Fibroblast of peridontal ligament (primary cell): ENCODE measurements around the gene DRAXIN.

Experiments used
- DNase-seq: peaks from one replicate; pipeline ENCODE4 v3.0.0-alpha.2; 2010; ENCODE audit errors: extremely low read depth

DRAXIN gene

DNA sequence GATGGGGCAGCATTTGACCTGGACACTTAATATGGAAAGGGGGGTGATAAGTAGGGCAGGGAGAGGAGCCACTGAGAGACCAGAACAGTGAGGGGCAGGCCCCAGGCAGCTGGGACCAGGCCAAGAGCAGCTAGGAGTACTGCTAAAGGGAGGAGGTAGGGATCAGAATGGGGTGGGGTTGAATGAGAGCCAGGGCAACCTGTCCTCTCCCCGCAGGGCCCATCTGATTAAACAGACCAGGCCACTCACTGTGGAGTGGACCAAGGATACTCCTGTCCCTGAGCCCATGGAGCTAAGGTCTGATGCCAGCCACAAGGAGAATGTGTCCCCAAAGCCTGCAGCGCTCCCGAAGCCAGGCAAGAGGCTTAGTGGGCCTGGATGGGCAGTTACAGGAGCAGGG is 72.6 kb downstream of the DRAXIN start:
- no peak for DNase-seq

DNA sequence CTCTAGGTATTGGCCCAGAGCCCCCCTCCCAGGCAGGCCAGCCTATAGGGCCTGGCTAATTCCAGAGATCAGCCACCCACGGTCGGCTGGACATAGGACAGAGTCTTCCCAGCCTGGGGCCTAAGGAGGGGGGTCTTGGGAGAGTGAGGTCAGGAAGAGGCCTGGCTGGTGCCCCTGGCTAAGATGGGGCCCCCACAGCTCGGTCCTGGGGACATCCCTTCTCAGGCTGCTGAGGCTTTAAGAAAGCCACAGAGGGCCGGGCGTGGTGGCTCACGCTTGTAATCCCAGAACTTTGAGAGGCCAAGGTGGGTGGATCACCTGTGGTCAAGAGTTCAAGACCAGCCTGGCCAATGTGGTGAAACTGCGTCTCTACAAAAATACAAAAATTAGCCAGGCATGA is 73.0 kb downstream of the DRAXIN start:
- no peak for DNase-seq

DNA sequence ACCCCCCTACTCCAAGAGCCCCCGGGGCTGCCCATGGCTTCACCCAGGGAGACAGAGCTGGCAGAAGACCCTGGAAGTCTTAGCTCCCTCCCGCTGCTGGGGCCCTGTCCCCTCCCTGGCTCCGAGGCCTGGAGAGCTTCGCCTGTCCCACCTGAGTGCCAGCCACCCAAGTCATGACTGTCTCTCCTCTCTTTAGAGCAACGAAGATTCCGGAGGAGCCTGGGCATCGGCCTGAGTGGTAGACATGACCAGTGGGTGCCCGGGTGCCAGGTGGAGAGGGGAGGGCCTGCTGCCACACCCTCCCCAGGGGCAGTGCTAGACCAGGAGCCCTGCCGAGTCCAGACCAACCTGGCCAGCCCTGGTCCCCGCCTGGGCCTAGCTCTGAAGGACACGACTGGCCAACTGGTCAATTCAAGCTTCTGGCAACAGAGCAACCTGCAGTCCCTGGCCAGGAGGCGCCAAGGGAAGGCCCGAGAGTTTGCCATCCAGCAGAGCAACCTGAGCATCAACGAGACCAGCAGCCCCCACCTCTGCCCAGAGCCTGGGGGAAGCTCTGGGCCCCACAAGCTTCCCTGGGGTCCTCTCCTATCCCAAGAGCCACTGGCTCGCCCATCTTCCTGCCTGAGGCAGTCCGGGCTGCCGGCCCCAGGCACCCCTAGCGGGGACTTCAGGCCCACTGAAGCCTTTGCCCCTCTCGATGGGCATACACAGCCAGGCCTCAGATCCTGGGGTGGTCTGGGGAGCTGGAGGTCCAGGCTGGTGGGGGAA is 74.3 kb downstream of the DRAXIN start:
- no peak for DNase-seq

DNA sequence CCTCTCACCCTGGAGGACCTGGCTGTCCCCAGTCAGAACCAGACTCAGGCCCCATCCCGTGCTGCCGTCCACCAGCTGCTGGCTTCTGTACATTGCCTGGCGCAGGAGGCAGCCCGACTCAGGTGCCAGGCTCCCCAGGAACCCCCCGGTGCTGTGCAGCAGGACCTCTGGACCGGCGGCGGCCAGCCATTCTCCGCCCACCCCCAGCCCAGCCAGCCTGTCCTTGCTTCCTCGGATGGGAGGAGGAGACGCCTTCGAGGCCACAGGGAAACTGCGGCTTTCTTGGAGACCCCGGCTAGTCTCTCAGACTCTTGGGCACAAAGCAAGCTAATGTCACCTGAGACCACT is 74.9 kb downstream of the DRAXIN start:
- no peak for DNase-seq

DNA sequence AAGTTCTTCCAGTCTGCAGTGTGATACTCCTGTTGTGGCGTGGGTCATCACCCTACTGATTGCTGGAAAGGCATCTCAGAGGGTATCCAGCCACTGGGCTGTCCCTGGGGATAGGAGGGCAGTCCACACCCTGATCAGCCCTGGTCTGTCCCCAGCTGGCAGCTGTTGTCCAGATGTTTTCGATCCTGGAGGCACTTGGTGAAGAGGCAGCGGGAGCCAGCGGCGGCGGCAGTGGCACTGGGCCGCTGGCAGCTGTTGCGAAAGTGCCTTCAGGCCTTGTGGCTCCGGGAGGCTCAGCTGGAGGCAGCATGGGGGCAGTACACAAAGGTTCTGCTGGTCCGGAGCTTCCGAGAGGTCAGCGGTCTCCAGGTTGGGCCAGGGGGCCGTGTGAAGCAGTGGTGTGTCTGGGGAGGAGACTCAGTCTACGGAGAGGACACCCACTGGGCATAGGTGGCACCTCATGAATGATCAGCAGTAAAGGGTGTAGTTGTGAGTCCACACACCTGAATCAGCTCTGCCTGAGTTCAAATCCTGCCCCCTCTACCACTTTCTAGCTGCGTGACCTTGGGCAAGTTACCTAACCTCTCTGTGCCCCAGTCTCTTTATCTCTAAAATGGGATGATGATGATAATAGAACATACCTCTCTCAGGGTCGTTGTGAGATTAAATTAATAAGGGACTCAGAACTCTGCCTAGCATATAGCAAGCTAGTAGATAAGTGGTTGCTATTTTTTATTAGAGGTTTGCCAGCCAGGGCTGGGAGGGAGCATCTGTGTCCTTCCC is 76.6 kb downstream of the DRAXIN start:
- peak; percentile 24 for DNase-seq

DNA sequence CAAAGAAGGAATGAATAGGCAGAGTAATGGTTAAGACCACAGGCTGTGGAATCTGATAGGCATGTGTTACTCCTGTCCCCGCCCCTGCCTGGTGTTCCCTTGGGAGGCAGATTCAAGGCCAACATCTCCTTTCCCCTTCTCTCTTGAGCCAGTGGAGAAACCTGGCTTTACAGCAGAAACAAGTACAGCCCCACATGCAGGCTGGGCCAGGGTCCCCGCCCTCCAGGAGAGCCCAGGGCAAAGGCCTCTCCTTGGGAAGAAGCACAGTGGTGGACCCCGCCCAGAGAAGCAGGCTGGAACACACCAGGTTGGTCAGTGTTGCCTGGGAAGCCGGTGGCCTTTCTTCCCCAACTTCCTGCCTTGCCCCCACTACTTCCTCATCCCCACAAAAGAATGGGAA is 77.3 kb downstream of the DRAXIN start:
- peak; percentile 22 for DNase-seq

DNA sequence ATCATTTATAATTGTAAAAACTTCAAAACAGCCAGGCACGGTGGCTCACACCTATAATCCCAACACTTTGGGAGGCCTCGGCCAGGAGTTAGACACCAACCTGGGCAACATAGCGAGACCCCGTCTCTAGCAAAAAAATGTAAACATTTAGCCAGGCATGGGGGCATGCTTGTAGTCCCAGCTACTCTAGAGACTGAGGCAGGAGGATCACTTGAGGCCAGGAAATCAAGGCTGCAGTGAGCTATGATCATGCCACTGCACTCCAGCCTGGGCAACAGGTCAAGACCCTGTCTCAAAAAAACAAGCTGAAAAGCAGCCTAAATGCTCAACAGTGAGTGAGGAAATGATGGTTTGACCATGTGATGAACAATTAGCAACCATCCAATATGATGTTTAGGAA is 77.8 kb downstream of the DRAXIN start:
- no peak for DNase-seq

DNA sequence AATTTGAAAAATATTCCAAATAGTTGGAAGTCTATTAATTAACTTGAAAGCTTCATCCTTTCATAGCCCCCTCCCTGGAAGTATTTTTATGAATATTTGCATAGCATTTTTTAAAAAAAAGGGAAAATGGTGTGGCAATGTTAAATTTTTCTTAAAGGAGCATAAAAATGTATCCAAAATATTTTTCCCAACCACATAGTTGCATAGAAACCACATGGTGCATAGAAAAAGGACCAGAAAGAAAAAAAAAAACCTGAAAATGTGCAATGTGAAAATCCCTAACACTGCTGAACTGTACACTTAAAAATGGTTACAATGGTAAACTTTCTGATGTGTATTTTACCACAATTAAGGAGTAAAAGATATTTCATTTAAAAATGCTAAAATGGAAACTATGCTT is 78.5 kb downstream of the DRAXIN start:
- DNase-seq, result peak; percentile 54

DNA sequence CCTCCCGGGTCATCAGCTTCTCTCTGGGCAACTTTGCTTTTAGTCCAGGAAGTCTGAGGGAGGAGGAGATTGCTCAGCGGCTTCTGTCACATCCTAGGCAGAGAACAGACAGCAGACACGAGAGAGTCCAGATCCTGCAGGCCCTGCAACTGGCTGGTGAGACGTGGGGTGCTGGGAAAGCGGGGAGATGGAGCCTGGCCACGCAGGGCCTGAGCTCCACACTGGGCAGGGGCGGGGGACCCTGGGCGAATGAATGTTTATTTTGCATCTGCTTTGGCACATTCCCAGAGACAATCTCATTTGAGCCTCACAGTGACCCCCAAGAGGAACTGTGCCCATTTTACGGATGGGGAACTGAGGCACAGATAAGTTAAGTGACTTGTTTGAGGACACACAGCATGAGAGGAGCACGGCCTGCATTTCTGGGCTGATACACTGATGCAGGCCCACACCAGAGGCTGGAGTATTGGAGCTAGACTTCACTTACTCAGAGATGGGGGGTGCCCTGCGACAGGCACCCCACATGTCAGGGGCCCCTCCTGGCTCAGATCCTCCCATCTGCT is 80.1 kb downstream of the DRAXIN start:
- no peak for DNase-seq

DNA sequence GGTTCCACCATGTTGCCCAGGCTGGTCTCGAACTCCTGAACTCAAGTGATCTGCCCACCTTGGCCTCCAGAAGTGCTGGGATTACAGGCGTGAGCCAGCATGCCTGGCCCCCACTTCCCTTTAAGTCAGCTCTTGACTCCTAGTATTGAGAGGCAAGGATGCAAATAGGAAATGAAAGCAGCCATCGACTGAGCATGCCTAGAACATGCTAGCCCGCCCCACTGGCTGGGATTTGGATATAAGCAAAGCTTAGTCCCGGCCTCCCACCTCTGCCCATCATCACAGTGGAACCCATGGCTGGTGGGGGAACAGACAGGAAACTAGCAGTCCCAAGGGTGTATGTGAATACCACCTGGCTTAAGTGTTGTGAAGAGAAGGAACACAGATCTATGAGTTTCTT is 80.9 kb downstream of the DRAXIN start:
- DNase-seq, result no peak

DNA sequence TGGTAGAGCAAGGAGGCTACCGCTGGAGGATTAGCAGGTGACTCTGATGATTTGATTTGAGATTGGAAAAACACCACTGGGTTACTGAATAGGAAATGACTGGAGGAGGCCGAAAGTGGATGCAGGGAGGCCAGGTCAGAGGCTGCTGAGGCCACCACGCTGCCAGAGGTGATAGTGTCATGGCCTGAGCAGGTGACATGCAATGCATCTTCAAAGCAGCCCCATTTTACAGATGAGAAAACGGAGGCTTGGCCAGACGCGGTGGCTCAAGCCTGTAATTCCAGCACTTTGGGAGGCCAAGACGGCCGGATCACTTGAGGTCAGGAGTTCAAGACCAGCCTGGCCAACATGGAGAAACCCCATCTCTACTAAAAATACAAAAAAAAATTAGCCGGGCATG is 83.2 kb downstream of the DRAXIN start:
- DNase-seq, result no peak
